Astrocyte (in vitro differentiated cells and primary cell): ENCODE measurements around the gene CDC42BPA. TPM values are rescaled to one million over a fixed set of nuclear protein-coding genes. Genes with fewer than 3 reads are reported as not detected.

Experiments used
- DNase-seq: peaks from one replicate; pipeline ENCODE4 v3.0.0-alpha.2; 2010; ENCODE audit warnings: low read depth
- FAIRE-seq: peaks from 2 replicates; lab custom pipeline; 2011; peaks lifted over from hg19 to GRCh38; lab: Jason Lieb, UNC
- H2AFZ ChIP-seq: 2 replicates; pipeline ENCODE4 v1.6.0; 2012; ENCODE audit warnings: low read depth, low read length, inconsistent platforms
- H3K27ac ChIP-seq: 2 replicates; pipeline ENCODE4 v1.5.1; 2011; ENCODE audit warnings: low read depth, low read length, inconsistent platforms
- H3K27me3 ChIP-seq: 2 replicates; pipeline ENCODE4 v1.6.0; 2011; ENCODE audit warnings: low read length, inconsistent platforms; ENCODE audit not compliant: insufficient read depth
- H3K36me3 ChIP-seq: 2 replicates; pipeline ENCODE4 v1.5.1; 2011; ENCODE audit warnings: low read length, inconsistent platforms; ENCODE audit not compliant: insufficient read depth
- H3K4me1 ChIP-seq: 2 replicates; pipeline ENCODE4 v1.5.1; 2011; ENCODE audit warnings: low read length, inconsistent platforms; ENCODE audit not compliant: insufficient read depth
- H3K4me2 ChIP-seq: 2 replicates; pipeline ENCODE4 v1.6.0; 2012; ENCODE audit warnings: low read length, inconsistent platforms
- H3K4me3 ChIP-seq: 2 replicates; pipeline ENCODE4 v1.5.1; 2011; ENCODE audit warnings: low read depth, mild to moderate bottlenecking, low read length, inconsistent platforms; ENCODE audit not compliant: insufficient read depth
- H3K79me2 ChIP-seq: 2 replicates; pipeline ENCODE4 v1.6.0; 2012; ENCODE audit warnings: mild to moderate bottlenecking, low read length, inconsistent platforms; ENCODE audit not compliant: insufficient read depth
- H3K9ac ChIP-seq: 2 replicates; pipeline ENCODE4 v1.6.0; 2012; ENCODE audit warnings: mild to moderate bottlenecking, low read length, inconsistent platforms
- H3K9me3 ChIP-seq: 2 replicates; pipeline ENCODE4 v1.5.1; 2012; ENCODE audit warnings: low read depth, mild to moderate bottlenecking, low read length, inconsistent platforms; ENCODE audit not compliant: insufficient read depth
- H4K20me1 ChIP-seq: 2 replicates; pipeline ENCODE4 v1.6.0; 2012; ENCODE audit warnings: low read length, inconsistent platforms; ENCODE audit not compliant: insufficient read depth
- H3K27ac Mint-ChIP-seq: one replicate; pipeline ENCODE4 v1.8.0; 2021; ENCODE audit warnings: mild to moderate bottlenecking, mixed read lengths; ENCODE audit not compliant: unreplicated experiment
- H3K27me3 Mint-ChIP-seq: one replicate; pipeline ENCODE4 v1.8.0; 2021; ENCODE audit warnings: low read depth, mixed read lengths; ENCODE audit not compliant: unreplicated experiment
- H3K36me3 Mint-ChIP-seq: one replicate; pipeline ENCODE4 v1.8.0; 2021; ENCODE audit warnings: low read depth, mixed read lengths; ENCODE audit not compliant: unreplicated experiment
- H3K4me1 Mint-ChIP-seq: one replicate; pipeline ENCODE4 v1.8.0; 2021; ENCODE audit warnings: low read depth, mixed read lengths; ENCODE audit not compliant: unreplicated experiment
- H3K4me3 Mint-ChIP-seq: one replicate; pipeline ENCODE4 v1.8.0; 2021; ENCODE audit warnings: mild to moderate bottlenecking, moderate library complexity, mixed read lengths; ENCODE audit not compliant: unreplicated experiment
- H3K9me3 Mint-ChIP-seq: one replicate; pipeline ENCODE4 v1.8.0; 2021; ENCODE audit warnings: mild to moderate bottlenecking, mixed read lengths; ENCODE audit not compliant: unreplicated experiment
- CTCF ChIP-seq: IDR thresholded peaks from 2 replicates; pipeline ENCODE4 v1.5.1; 2011; ENCODE audit warnings: low read depth, mild to moderate bottlenecking, inconsistent platforms, low read length, moderate library complexity; ENCODE audit not compliant: insufficient read depth
- EZH2 ChIP-seq: IDR thresholded peaks from 2 replicates; pipeline ENCODE4 v1.6.1; 2012; ENCODE audit warnings: mild to moderate bottlenecking, low read length, inconsistent platforms; ENCODE audit not compliant: insufficient read depth
- total RNA-seq: library from RNA; stranded (reverse); gene quantifications from 2 replicates; pipeline ENCODE4 v1.2.1, GENCODE V29; 2021

CDC42BPA gene
- total RNA-seq, 1 donor from 2014 or later: 34.5 TPM

- DNase-seq (no peak), FAIRE-seq (no peak)
- H3K4me2 ChIP-seq: peak overlapping the region; percentile 80
- Mint-ChIP-seq H3K36me3 (no peaks in the 10 kb centered on the region), H3K27me3 (no peaks in the 10 kb centered on the region), H3K27ac (peak overlapping the region; percentile 89), H3K4me1 (peaks cover 16% of the 10 kb centered on the region), H3K4me3 (peak overlapping the region; percentile 22), H3K9me3 (no peaks in the 10 kb centered on the region)
- H3K4me3 ChIP-seq: no peak overlapping the region
- H3K9me3 ChIP-seq: no peaks in the 10 kb centered on the region
- no peaks in the 10 kb centered on the region for H3K27me3 ChIP-seq
- no peak for TF ChIP-seq CTCF
- H3K4me1 ChIP-seq: peaks cover 7% of the 10 kb centered on the region
- peak overlapping the region; percentile 59 for H3K9ac ChIP-seq
- peak overlapping the region; percentile 59 for H3K27ac ChIP-seq
- peaks cover 93% of the 10 kb centered on the region for H3K79me2 ChIP-seq
- peaks cover 30% of the 10 kb centered on the region for H4K20me1 ChIP-seq
- H2AFZ ChIP-seq: no peak overlapping the region
- H3K36me3 ChIP-seq: no peaks in the 10 kb centered on the region
Measured at GRCh38 chr1:227298512-227299240, 19.6 kb downstream of the CDC42BPA start.

GRCh38 chr1:227297073-227297793 lies 21.1 kb downstream of the CDC42BPA start:
- H3K9ac ChIP-seq: no peak overlapping the region
- H3K4me1 Mint-ChIP-seq: peaks cover 16% of the 10 kb centered on the region
- no peak for FAIRE-seq
- no peaks in the 10 kb centered on the region for H3K9me3 ChIP-seq
- no peaks in the 10 kb centered on the region for H3K27me3 Mint-ChIP-seq
- no peak for TF ChIP-seq CTCF
- TF ChIP-seq EZH2: no peak
- H3K9me3 Mint-ChIP-seq: no peaks in the 10 kb centered on the region
- H3K27ac Mint-ChIP-seq: peak overlapping the region; percentile 67
- no peak overlapping the region for H3K27ac ChIP-seq
- H3K36me3 Mint-ChIP-seq: no peaks in the 10 kb centered on the region
- peaks cover 7% of the 10 kb centered on the region for H3K4me1 ChIP-seq
- H3K79me2 ChIP-seq: peaks cover 93% of the 10 kb centered on the region
- no peak overlapping the region for H3K4me2 ChIP-seq
- no peak overlapping the region for H3K4me3 Mint-ChIP-seq
- no peaks in the 10 kb centered on the region for H3K36me3 ChIP-seq
- H4K20me1 ChIP-seq: peaks cover 19% of the 10 kb centered on the region
- no peak overlapping the region for H3K4me3 ChIP-seq
- H3K27me3 ChIP-seq: no peaks in the 10 kb centered on the region
- no peak for DNase-seq
- H2AFZ ChIP-seq: no peak overlapping the region

- no peak for DNase-seq
- Mint-ChIP-seq H3K27me3 (no peaks in the 10 kb centered on the region), H3K9me3 (no peaks in the 10 kb centered on the region), H3K4me3 (no peak overlapping the region), H3K36me3 (no peaks in the 10 kb centered on the region), H3K27ac (no peak overlapping the region), H3K4me1 (peaks cover 16% of the 10 kb centered on the region)
- H3K4me1 ChIP-seq: peaks cover 7% of the 10 kb centered on the region
- TF ChIP-seq EZH2: no peak
- no peak for TF ChIP-seq CTCF
- peaks cover 2% of the 10 kb centered on the region for H3K36me3 ChIP-seq
- no peaks in the 10 kb centered on the region for H3K27me3 ChIP-seq
- H3K9ac ChIP-seq: no peak overlapping the region
- H3K4me3 ChIP-seq: no peak overlapping the region
- peaks cover 20% of the 10 kb centered on the region for H4K20me1 ChIP-seq
- FAIRE-seq: no peak
- H3K9me3 ChIP-seq: no peaks in the 10 kb centered on the region
- H3K79me2 ChIP-seq: peaks cover 95% of the 10 kb centered on the region
- no peak overlapping the region for H3K4me2 ChIP-seq
- H2AFZ ChIP-seq: no peak overlapping the region
- no peak overlapping the region for H3K27ac ChIP-seq
Measured at GRCh38 chr1:227295609-227296008, 22.7 kb downstream of the CDC42BPA start.
